GM12878 (cell line): ENCODE results near the gene PARVA. TPM values are rescaled to one million over a fixed set of nuclear protein-coding genes. Genes with fewer than 3 reads are reported as not detected.

Experiments used
- ATAC-seq: fragments of 200-7000 bp; cut with Tn5 transposase; 3 replicates; pipeline ENCODE4 v1.9.1; 2020; ENCODE audit warnings: mild to moderate bottlenecking, moderate library complexity
- BruUV-seq: library from RNA; stranded (reverse); fragments of 400-500 nt; replicated peaks from 2 replicates; lab custom pipeline; 2021; lab: Mats Ljungman, UMichigan
- CTCF ChIA-PET: fragments of 300-600 bp; sonication (Branson Sonifier 250); formaldehyde crosslinking; extraction: SDS; loops from one replicate; lab custom pipeline; 2021; ENCODE audit warnings: inconsistent platforms; lab: Yijun Ruan, JAX
- POLR2A ChIA-PET: fragments of 350-600 bp; formaldehyde crosslinking; extraction: SDS; loops from one replicate; lab custom pipeline; 2021; ENCODE audit warnings: inconsistent platforms; lab: Charles Lee
- RAD21 ChIA-PET: fragments of 300-600 bp; sonication (Branson Sonifier 250); formaldehyde crosslinking; loops from one replicate; lab custom pipeline; 2023; ENCODE audit warnings: antibody characterized with exemption; ENCODE audit not compliant: unreplicated experiment; lab: Charles Lee
- SMC1A ChIA-PET: fragments of 300-600 bp; sonication (Branson Sonifier 250); formaldehyde crosslinking; loops from one replicate; lab custom pipeline; 2023; ENCODE audit not compliant: unreplicated experiment, uncharacterized antibody; lab: Charles Lee
- DNase-seq: peaks from one replicate; pipeline ENCODE4 v3.0.0-alpha.2; 2011; ENCODE audit warnings: low read depth, low spot score
- FAIRE-seq: peaks from 3 replicates; lab custom pipeline; 2011; peaks lifted over from hg19 to GRCh38; lab: Jason Lieb, UNC
- H2AFZ ChIP-seq: 2 replicates; pipeline ENCODE4 v1.6.0; 2011; ENCODE audit warnings: low read depth, low read length, control low read depth; ENCODE audit not compliant: control insufficient read depth
- H3K27ac ChIP-seq: 2 replicates; pipeline ENCODE4 v1.5.1; 2011; ENCODE audit warnings: control low read depth; ENCODE audit not compliant: control insufficient read depth, insufficient read depth
- H3K27me3 ChIP-seq, 2 experiments: replicated peaks in 1 of 2; 2 replicates each; pipeline versions ENCODE4 v1.6.0 to v1.6.1; 2011; ENCODE audit warnings: low read length in 1 of 2; ENCODE audit not compliant: control insufficient read depth in 2 of 2, insufficient read depth in 2 of 2
- H3K36me3 ChIP-seq, 2 experiments: 2 replicates each; pipeline ENCODE4 v1.5.1; 2011; ENCODE audit warnings: low read length in 1 of 2; ENCODE audit not compliant: control insufficient read depth in 2 of 2, insufficient read depth in 2 of 2
- H3K4me1 ChIP-seq: 2 replicates; pipeline ENCODE4 v1.6.1; 2011; ENCODE audit warnings: mild to moderate bottlenecking, low read length, moderate library complexity, mixed read lengths; ENCODE audit not compliant: control insufficient read depth, insufficient read depth
- H3K4me2 ChIP-seq: 2 replicates; pipeline ENCODE4 v1.6.0; 2011; ENCODE audit warnings: control low read depth; ENCODE audit not compliant: control insufficient read depth, insufficient read depth
- H3K4me3 ChIP-seq: fragments of 200-600 bp; sonication (generic); 2 replicates; pipeline ENCODE4 v1.5.1; 2016
- H3K79me2 ChIP-seq: 2 replicates; pipeline ENCODE4 v1.6.0; 2011; ENCODE audit warnings: low read length; ENCODE audit not compliant: control insufficient read depth, insufficient read depth
- H3K9ac ChIP-seq: 2 replicates; pipeline ENCODE4 v1.8.0; 2011; ENCODE audit warnings: low read length, control low read depth, mixed read lengths; ENCODE audit not compliant: control insufficient read depth, insufficient read depth
- H3K9me3 ChIP-seq: replicated peaks from 3 replicates; pipeline ENCODE4 v1.5.1; 2011; ENCODE audit warnings: mild to moderate bottlenecking, low read length; ENCODE audit not compliant: control insufficient read depth, insufficient read depth
- H4K20me1 ChIP-seq: 2 replicates; pipeline ENCODE4 v1.6.0; 2011; ENCODE audit not compliant: control insufficient read depth, insufficient read depth
- EP300 ChIP-seq, 2 experiments: fragments of 150-350 bp in 1 of 2; IDR thresholded peaks; 2 replicates each; pipeline ENCODE4 v1.6.1; 2011 to 2012; ENCODE audit warnings: low read depth in 2 of 2, low read length in 2 of 2, borderline replicate concordance in 1 of 2, improper control_type of control experiment in 1 of 2, inconsistent platforms in 1 of 2; ENCODE audit not compliant: control insufficient read depth in 1 of 2
- FOS ChIP-seq: IDR thresholded peaks from 3 replicates; pipeline ENCODE4 v1.6.1; 2011; ENCODE audit warnings: borderline replicate concordance; ENCODE audit not compliant: insufficient read length; ENCODE audit errors: extremely low read depth
- HDAC2 ChIP-seq: fragments of 200-600 bp; sonication (generic); IDR thresholded peaks from 2 replicates; pipeline ENCODE4 v1.6.1; 2017
- MTA3 ChIP-seq: IDR thresholded peaks from 2 replicates; pipeline ENCODE4 v1.6.1; 2012; ENCODE audit warnings: low read length, inconsistent platforms, borderline replicate concordance
- NBN ChIP-seq: fragments of 450-650 bp; IDR thresholded peaks from 2 replicates; pipeline ENCODE4 v1.6.1; 2016
- RBBP5 ChIP-seq: fragments of 200-600 bp; sonication (generic); conservative IDR thresholded peaks from 2 replicates; pipeline ENCODE4 v1.6.1; 2016
- RCOR1 ChIP-seq: conservative IDR thresholded peaks from 2 replicates; pipeline ENCODE4 v1.6.1; 2012; ENCODE audit warnings: low read depth, low read length, improper control_type of control experiment
- SMARCA5 ChIP-seq: fragments of 450-650 bp; IDR thresholded peaks from 2 replicates; pipeline ENCODE4 v1.6.1; 2017; ENCODE audit warnings: mild to moderate bottlenecking
- STAT1 ChIP-seq: fragments of 450-650 bp; conservative IDR thresholded peaks from 2 replicates; pipeline ENCODE4 v1.6.1; 2014; ENCODE audit warnings: antibody characterized with exemption, mild to moderate bottlenecking
- ZBTB40 ChIP-seq: fragments of 450-650 bp; IDR thresholded peaks from 2 replicates; pipeline ENCODE4 v1.6.1; 2016; ENCODE audit warnings: mild to moderate bottlenecking, moderate library complexity, borderline replicate concordance
- ZNF24 ChIP-seq: fragments of 450-650 bp; IDR thresholded peaks from 2 replicates; pipeline ENCODE4 v1.6.1; 2017; ENCODE audit warnings: antibody characterized with exemption, mild to moderate bottlenecking
- ZZZ3 ChIP-seq: IDR thresholded peaks from 2 replicates; pipeline ENCODE4 v1.6.1; 2011; ENCODE audit warnings: low read depth; ENCODE audit not compliant: control insufficient read depth, insufficient read length
- WGBS: methylation state at CpG from one replicate; pipeline ENCODE4 v1.1.6; 2016; ENCODE audit warnings: low lambda C conversion rate; ENCODE audit not compliant: insufficient replicate concordance, insufficient coverage; ENCODE audit errors: missing lambda C conversion rate; 5-methylcytosine and 5-hydroxymethylcytosine counted together
- in situ Hi-C: fragments of 300-500 bp; cut with MboI; formaldehyde crosslinking; loops from 9 replicates; pipeline ENCODE4 v1.14.3; 2018; ENCODE audit warnings: mixed read lengths
- intact Hi-C: fragments of 100-400 bp; cut with micrococcal nuclease; formaldehyde crosslinking; loops from one replicate; pipeline ENCODE4 v1.14.2; 2022; ENCODE audit not compliant: unreplicated experiment
- polyA plus RNA-seq, 11 experiments: library from polyadenylated mRNA; depleted of rRNA in 4 of 11; unstranded in 6 of 11; stranded (reverse) in 5 of 11; fragments of >200 nt; fragmentation: Nextera tagmentation in 4 of 11; fragmentation: Illumina TruSeq in 1 of 11; extraction: Ambion mirVana in 4 of 11; extraction: Trizol in 1 of 11; gene quantifications; 1 replicate in 1 of 11; 2 replicates in 10 of 11; pipeline versions ENCODE4 v1.2.1 to v1.2.3, GENCODE V29; 2011 to 2016; ENCODE audit warnings: inconsistent platforms in 2 of 11, missing spikeins in 2 of 11, low read depth in 1 of 11
- total RNA-seq, 4 experiments: library from RNA; depleted of rRNA in 3 of 4; stranded (reverse); fragments of >200 nt in 3 of 4; fragmentation: Illumina TruSeq in 1 of 4; extraction: Trizol in 1 of 4; gene quantifications; 2 replicates each; pipeline versions ENCODE4 v1.2.1 to v1.2.3, GENCODE V29; 2013 to 2021
- TF ChIP-seq, protein P1 (sequence below): fragments of 450-650 bp; IDR thresholded peaks from 2 replicates; pipeline ENCODE4 v1.6.1; 2017; ENCODE audit warnings: borderline replicate concordance
- TF ChIP-seq, protein P2 (sequence below): IDR thresholded peaks from 2 replicates; pipeline ENCODE4 v1.6.1; 2011; ENCODE audit warnings: low read depth, low read length, improper control_type of control experiment, borderline replicate concordance
- TF ChIP-seq, protein P3 (sequence below): fragments of 450-650 bp; IDR thresholded peaks from 2 replicates; pipeline ENCODE4 v1.6.1; 2014; ENCODE audit warnings: mild to moderate bottlenecking

Gene PARVA
- total and polyA plus RNA-seq, 10 of the 15 experiments (the other 5 are each of a cell fraction or from before 2014, with no cell fraction given): 0.01 to 0.44 (median 0.03) TPM; not detected in 7

GRCh38 chr11:12353534-12353933 lies 23.8 kb upstream of the PARVA start:
- no peak overlapping the region for H2AFZ ChIP-seq
- H3K9me3 ChIP-seq: no peaks in the 10 kb centered on the region
- ChIA-PET SMC1A (no interaction called here), POLR2A (no interaction called here), CTCF (no interaction called here), RAD21 (no interaction called here)
- H3K27me3 ChIP-seq: no peaks in the 10 kb centered on the region; a peak in 1 of 4 replicates
- WGBS: 0% methylated on average over 1 of the region's 1 CpG
- no TSS peak for BruUV-seq
- H4K20me1 ChIP-seq: no peaks in the 10 kb centered on the region
- no peak for DNase-seq
- no peaks in the 10 kb centered on the region for H3K36me3 ChIP-seq
- intact Hi-C loops (no loop called here), in situ Hi-C loops (no loop called here)
- FAIRE-seq: no peak
- no peak overlapping the region for H3K27ac ChIP-seq
- no peaks in the 10 kb centered on the region for H3K79me2 ChIP-seq
- no peaks in the 10 kb centered on the region for H3K4me1 ChIP-seq
- no peak overlapping the region for H3K4me3 ChIP-seq
- ATAC-seq: no peak
- H3K9ac ChIP-seq: no peak overlapping the region
- H3K4me2 ChIP-seq: no peak overlapping the region
- TF ChIP-seq RCOR1 (no peak), HDAC2 (no peak), MTA3 (no peak), STAT1 (no peak), NBN (no peak), ZZZ3 (no peak), ZBTB40 (no peak), ZNF24 (no peak), RBBP5 (no peak), SMARCA5 (no peak), FOS (no peak), EP300 (IDR thresholded peaks at IDR 0.05; ENCODE audit: borderline replicate concordance in 1 of 2, control insufficient read depth in 1 of 2, low read depth in 2 of 2, low read length in 2 of 2) (no peak)
- TF ChIP-seq, protein P1, sequence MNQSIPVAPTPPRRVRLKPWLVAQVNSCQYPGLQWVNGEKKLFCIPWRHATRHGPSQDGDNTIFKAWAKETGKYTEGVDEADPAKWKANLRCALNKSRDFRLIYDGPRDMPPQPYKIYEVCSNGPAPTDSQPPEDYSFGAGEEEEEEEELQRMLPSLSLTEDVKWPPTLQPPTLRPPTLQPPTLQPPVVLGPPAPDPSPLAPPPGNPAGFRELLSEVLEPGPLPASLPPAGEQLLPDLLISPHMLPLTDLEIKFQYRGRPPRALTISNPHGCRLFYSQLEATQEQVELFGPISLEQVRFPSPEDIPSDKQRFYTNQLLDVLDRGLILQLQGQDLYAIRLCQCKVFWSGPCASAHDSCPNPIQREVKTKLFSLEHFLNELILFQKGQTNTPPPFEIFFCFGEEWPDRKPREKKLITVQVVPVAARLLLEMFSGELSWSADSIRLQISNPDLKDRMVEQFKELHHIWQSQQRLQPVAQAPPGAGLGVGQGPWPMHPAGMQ: no peak
- TF ChIP-seq, protein P2, sequence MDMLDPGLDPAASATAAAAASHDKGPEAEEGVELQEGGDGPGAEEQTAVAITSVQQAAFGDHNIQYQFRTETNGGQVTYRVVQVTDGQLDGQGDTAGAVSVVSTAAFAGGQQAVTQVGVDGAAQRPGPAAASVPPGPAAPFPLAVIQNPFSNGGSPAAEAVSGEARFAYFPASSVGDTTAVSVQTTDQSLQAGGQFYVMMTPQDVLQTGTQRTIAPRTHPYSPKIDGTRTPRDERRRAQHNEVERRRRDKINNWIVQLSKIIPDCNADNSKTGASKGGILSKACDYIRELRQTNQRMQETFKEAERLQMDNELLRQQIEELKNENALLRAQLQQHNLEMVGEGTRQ: no peak
- TF ChIP-seq, protein P3, sequence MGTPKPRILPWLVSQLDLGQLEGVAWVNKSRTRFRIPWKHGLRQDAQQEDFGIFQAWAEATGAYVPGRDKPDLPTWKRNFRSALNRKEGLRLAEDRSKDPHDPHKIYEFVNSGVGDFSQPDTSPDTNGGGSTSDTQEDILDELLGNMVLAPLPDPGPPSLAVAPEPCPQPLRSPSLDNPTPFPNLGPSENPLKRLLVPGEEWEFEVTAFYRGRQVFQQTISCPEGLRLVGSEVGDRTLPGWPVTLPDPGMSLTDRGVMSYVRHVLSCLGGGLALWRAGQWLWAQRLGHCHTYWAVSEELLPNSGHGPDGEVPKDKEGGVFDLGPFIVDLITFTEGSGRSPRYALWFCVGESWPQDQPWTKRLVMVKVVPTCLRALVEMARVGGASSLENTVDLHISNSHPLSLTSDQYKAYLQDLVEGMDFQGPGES: no peak
